Keratinocyte (primary cell): Measurements from ENCODE around the gene CTTN. TPM values are rescaled to one million over a fixed set of nuclear protein-coding genes. Genes with fewer than 3 reads are reported as not detected.

Experiments used
- DNase-seq: peaks from one replicate; pipeline ENCODE4 v3.0.0-alpha.2; 2011; ENCODE audit warnings: low read depth, missing footprints, low spot score
- FAIRE-seq: peaks from 2 replicates; lab custom pipeline; 2011; peaks lifted over from hg19 to GRCh38; lab: Jason Lieb, UNC
- H2AFZ ChIP-seq: 2 replicates; pipeline ENCODE4 v1.6.0; 2012; ENCODE audit warnings: low read length, control low read depth, inconsistent platforms; ENCODE audit not compliant: control insufficient read depth
- H3K27ac ChIP-seq: 2 replicates; pipeline ENCODE4 v1.5.1; 2011; ENCODE audit warnings: low read length; ENCODE audit not compliant: control insufficient read depth, insufficient read depth
- H3K27me3 ChIP-seq: 3 replicates; pipeline ENCODE4 v1.6.0; 2011; ENCODE audit warnings: low read length; ENCODE audit not compliant: control insufficient read depth, insufficient read depth; ENCODE audit errors: extremely low read depth
- H3K36me3 ChIP-seq, 2 experiments: 2 replicates in 1 of 2; 3 replicates in 1 of 2; pipeline ENCODE4 v1.5.1; 2011; ENCODE audit warnings: low read length in 2 of 2, mild to moderate bottlenecking in 1 of 2; ENCODE audit not compliant: control insufficient read depth in 2 of 2, insufficient read depth in 2 of 2; ENCODE audit errors: extremely low read depth in 1 of 2
- H3K4me1 ChIP-seq: 3 replicates; pipeline ENCODE4 v1.5.1; 2011; ENCODE audit warnings: low read length; ENCODE audit not compliant: control insufficient read depth, insufficient read depth; ENCODE audit errors: extremely low read depth
- H3K4me2 ChIP-seq: 3 replicates; pipeline ENCODE4 v1.6.0; 2011; ENCODE audit warnings: low read depth, low read length; ENCODE audit not compliant: control insufficient read depth, insufficient read depth; ENCODE audit errors: extremely low read depth
- H3K4me3 ChIP-seq, 3 experiments: fragments of 200-600 bp in 1 of 3; sonication (generic) in 1 of 3; 2 replicates in 2 of 3; 3 replicates in 1 of 3; pipeline ENCODE4 v1.5.1; 2011 to 2016; ENCODE audit warnings: low read length in 3 of 3, mild to moderate bottlenecking in 3 of 3, control low read depth in 2 of 3, inconsistent platforms in 1 of 3, low read depth in 1 of 3, mixed read lengths in 1 of 3, mixed run types in 1 of 3, moderate library complexity in 1 of 3; ENCODE audit not compliant: control insufficient read depth in 2 of 3, insufficient read depth in 2 of 3; ENCODE audit errors: extremely low read depth in 1 of 3
- H3K79me2 ChIP-seq: 2 replicates; pipeline ENCODE4 v1.6.0; 2012; ENCODE audit warnings: low read length; ENCODE audit not compliant: control insufficient read depth, insufficient read depth
- H3K9ac ChIP-seq: 3 replicates; pipeline ENCODE4 v1.6.0; 2011; ENCODE audit warnings: low read length; ENCODE audit not compliant: control insufficient read depth, insufficient read depth; ENCODE audit errors: extremely low read depth
- H3K9me1 ChIP-seq: 3 replicates; pipeline ENCODE4 v1.6.0; 2011; ENCODE audit warnings: low read length; ENCODE audit not compliant: control insufficient read depth, insufficient read depth; ENCODE audit errors: extremely low read depth
- H3K9me3 ChIP-seq: 2 replicates; pipeline ENCODE4 v1.5.1; 2012; ENCODE audit warnings: low read depth, low read length; ENCODE audit not compliant: control insufficient read depth
- H4K20me1 ChIP-seq: 3 replicates; pipeline ENCODE4 v1.6.0; 2011; ENCODE audit warnings: low read length; ENCODE audit not compliant: control insufficient read depth, insufficient read depth; ENCODE audit errors: extremely low read depth
- CTCF ChIP-seq, 3 experiments: IDR thresholded peaks in 1 of 3; conservative IDR thresholded peaks in 1 of 3; optimal IDR thresholded peaks in 1 of 3; 2 replicates in 2 of 3; 3 replicates in 1 of 3; pipeline versions ENCODE3 to v1.5.1; 2011; ENCODE audit warnings: low read length in 3 of 3, mild to moderate bottlenecking in 3 of 3, moderate library complexity in 2 of 3, control low read depth in 1 of 3, inconsistent platforms in 1 of 3; ENCODE audit not compliant: insufficient read depth in 2 of 3; ENCODE audit errors: extremely low read depth in 1 of 3
- EZH2 ChIP-seq: IDR thresholded peaks from one replicate; pipeline ENCODE4 v1.6.1; 2012; ENCODE audit warnings: inconsistent platforms, mild to moderate bottlenecking, low read length, moderate library complexity
- dilution Hi-C: fragments of 300-500 bp; cut with MboI; formaldehyde crosslinking; loops from one replicate; pipeline ENCODE4 v1.7.0; 2020; ENCODE audit warnings: low sequenced_read_pairs; ENCODE audit not compliant: extremely low pct_ligation_motif_present
- polyA plus RNA-seq, 5 experiments: library from polyadenylated mRNA; depleted of rRNA in 3 of 5; stranded (reverse) in 3 of 5; stranded (forward) in 1 of 5; unstranded in 1 of 5; fragments of >200 nt; gene quantifications; 1 replicate in 1 of 5; 2 replicates in 3 of 5; 3 replicates in 1 of 5; pipeline versions ENCODE4 v1.2.1 to v1.2.3, GENCODE V29; 2011 to 2012; ENCODE audit warnings: missing spikeins in 2 of 5, low read depth in 1 of 5, low replicate concordance in 1 of 5

The CTTN gene
- polyA plus RNA-seq, 1 donor (not counting 4 experiments of a cell fraction or from before 2014, with no cell fraction given) = 184 TPM

- Histone ChIP-seq H3K9ac (no peak overlapping the region), H3K9me3 (no peaks in the 10 kb centered on the region), H3K79me2 (peaks cover 11% of the 10 kb centered on the region), H3K4me2 (no peak overlapping the region), H3K27ac (no peak overlapping the region), H3K27me3 (no peaks in the 10 kb centered on the region), H3K4me3 (no peak overlapping the region), H3K36me3 (peaks cover 54 to 59% of the 10 kb centered on the region in 2 experiments), H2AFZ (no peak overlapping the region), H3K9me1 (no peaks in the 10 kb centered on the region), H3K4me1 (no peaks in the 10 kb centered on the region), H4K20me1 (peaks cover 14% of the 10 kb centered on the region)
- dilution Hi-C loops = no loop called here
- DNase-seq = no peak
- no peak for TF ChIP-seq EZH2
- no peak for TF ChIP-seq CTCF (optimal IDR thresholded peaks at IDR 0.05 in 1 of 3, IDR thresholded peaks at IDR 0.05 in 1 of 3, conservative IDR thresholded peaks at IDR 0.05 in 1 of 3; ENCODE audit: extremely low read depth in 1 of 3, insufficient read depth in 2 of 3, low read length in 3 of 3)
- no peak for FAIRE-seq
Observed at GRCh38 chr11:70428701-70429427, 30.5 kb downstream of the CTTN start.

GRCh38 chr11:70429428-70429705, 31.0 kb downstream of the CTTN start:
- no peak for FAIRE-seq
- Histone ChIP-seq H3K27ac (no peak overlapping the region), H3K4me2 (no peak overlapping the region), H3K36me3 (peaks cover 51 to 57% of the 10 kb centered on the region in 2 experiments), H3K79me2 (peaks cover 6% of the 10 kb centered on the region), H3K9me3 (no peaks in the 10 kb centered on the region), H3K4me3 (no peak overlapping the region), H3K27me3 (no peaks in the 10 kb centered on the region), H2AFZ (no peak overlapping the region), H4K20me1 (peaks cover 10% of the 10 kb centered on the region), H3K9me1 (no peaks in the 10 kb centered on the region), H3K9ac (no peak overlapping the region), H3K4me1 (no peaks in the 10 kb centered on the region)
- dilution Hi-C loops = no loop called here
- no peak for TF ChIP-seq EZH2
- TF ChIP-seq CTCF (optimal IDR thresholded peaks at IDR 0.05 in 1 of 3, IDR thresholded peaks at IDR 0.05 in 1 of 3, conservative IDR thresholded peaks at IDR 0.05 in 1 of 3; ENCODE audit: extremely low read depth in 1 of 3, insufficient read depth in 2 of 3, low read length in 3 of 3) = no peak
- DNase-seq = no peak
